GM19238 (cell line): ENCODE measurements around the gene MACROH2A1.

Source experiments
- DNase-seq: peaks from one replicate; pipeline ENCODE4 v3.0.0; 2011; ENCODE audit warnings: low spot score; ENCODE audit not compliant: insufficient read length

The MACROH2A1 gene

DNA sequence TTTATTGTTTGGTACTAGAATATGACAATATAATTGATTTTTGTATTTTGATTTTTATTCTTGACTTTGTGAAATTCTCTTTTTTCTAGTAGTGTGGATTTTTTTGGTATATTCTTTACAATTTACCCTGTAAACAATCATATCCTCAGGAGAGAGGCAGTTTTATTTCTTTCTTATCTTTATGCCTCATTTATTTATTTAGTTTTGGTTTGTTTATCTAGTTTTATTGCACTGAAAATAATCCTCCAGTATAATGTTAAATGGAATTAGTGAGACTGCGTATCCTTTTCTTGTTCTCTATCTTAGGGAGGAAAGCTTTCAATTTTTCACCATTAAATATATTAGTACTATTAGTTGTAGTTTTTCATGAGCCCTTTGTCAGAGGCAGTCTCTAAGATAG is 109.4 kb downstream of the MACROH2A1 start:
- no peak for DNase-seq

DNA sequence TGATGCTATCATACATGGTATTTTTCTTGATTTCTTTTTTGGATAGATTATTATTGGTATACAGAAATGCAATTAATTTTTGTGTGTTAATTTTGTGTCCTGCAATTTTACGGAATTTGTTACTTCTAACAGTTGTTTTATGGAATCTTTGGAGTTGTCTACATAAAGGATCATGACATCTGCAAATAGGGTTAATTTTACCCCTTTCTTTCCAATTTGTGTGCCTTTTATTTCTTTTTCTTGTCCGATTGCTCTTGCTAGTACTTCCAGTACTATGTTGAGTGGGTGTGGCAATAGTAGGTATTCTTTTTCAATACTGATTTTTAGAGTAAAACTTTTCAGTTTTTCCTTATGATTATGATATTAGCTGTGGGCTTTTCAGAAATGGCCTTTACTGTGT is 111.5 kb downstream of the MACROH2A1 start:
- DNase-seq = no peak
